Measurements from ENCODE around the gene AK5.

DNA sequence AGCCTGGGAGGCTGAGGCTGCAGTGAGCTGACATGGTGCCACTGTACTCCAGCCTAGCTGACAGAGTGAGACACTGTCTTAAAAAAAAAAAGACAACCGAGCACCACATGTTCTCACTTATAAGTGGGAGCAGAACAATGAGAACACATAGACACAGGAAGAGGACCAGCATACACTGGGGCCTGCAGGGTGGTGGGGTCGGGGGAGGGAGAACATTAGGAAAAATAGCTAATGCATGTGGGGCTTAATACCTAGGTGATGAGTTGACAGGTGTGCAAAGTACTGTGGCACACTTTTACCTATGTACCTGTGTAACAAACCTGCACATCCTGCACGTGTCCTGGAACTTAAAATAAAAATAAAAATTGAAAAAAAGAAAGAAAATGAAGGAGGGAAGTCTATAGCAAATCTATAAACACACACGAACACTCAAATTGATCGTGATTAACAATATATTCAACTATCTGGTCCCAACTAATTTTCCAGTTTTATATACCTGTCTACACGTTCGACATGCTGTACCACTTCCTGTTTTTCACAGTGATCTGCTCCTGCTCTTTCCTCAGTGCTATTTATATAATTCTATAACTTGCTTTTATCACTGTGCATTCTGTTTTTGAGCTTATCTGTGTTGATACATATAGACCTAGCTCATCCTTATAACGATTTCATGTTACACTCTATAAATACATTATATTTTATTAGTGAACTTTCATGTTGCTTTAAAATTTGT lies 27.2 kb downstream of the AK5 start:
- TF ChIP-seq, protein P1, sequence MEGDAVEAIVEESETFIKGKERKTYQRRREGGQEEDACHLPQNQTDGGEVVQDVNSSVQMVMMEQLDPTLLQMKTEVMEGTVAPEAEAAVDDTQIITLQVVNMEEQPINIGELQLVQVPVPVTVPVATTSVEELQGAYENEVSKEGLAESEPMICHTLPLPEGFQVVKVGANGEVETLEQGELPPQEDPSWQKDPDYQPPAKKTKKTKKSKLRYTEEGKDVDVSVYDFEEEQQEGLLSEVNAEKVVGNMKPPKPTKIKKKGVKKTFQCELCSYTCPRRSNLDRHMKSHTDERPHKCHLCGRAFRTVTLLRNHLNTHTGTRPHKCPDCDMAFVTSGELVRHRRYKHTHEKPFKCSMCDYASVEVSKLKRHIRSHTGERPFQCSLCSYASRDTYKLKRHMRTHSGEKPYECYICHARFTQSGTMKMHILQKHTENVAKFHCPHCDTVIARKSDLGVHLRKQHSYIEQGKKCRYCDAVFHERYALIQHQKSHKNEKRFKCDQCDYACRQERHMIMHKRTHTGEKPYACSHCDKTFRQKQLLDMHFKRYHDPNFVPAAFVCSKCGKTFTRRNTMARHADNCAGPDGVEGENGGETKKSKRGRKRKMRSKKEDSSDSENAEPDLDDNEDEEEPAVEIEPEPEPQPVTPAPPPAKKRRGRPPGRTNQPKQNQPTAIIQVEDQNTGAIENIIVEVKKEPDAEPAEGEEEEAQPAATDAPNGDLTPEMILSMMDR (IDR thresholded peaks at IDR 0.05), result no peak
- TF ChIP-seq EP300 (IDR thresholded peaks at IDR 0.05) (no peak), CEBPB (IDR thresholded peaks at IDR 0.05) (no peak)

Measured in A549 (cell line).